Colonic mucosa (tissue), 4 donors: ENCODE data around the gene PAPSS2. TPM values are rescaled to one million over a fixed set of nuclear protein-coding genes. Genes with fewer than 3 reads are reported as not detected.
A peak's percentile ranks its signal among the peaks of the same experiment; 100 is the strongest.

ENCODE experiments used
- DNase-seq: peaks from one replicate; pipeline ENCODE4 v3.0.0-alpha.2; 2020
- H3K27ac ChIP-seq: fragments of 200-600 bp; one replicate; pipeline ENCODE4 v1.8.0; 2021
- H3K27me3 ChIP-seq: fragments of 200-600 bp; one replicate; pipeline ENCODE4 v1.8.0; 2021
- H3K36me3 ChIP-seq: fragments of 200-600 bp; one replicate; pipeline ENCODE4 v1.8.0; 2021
- H3K4me1 ChIP-seq: fragments of 200-600 bp; one replicate; pipeline ENCODE4 v1.8.0; 2021; ENCODE audit warnings: mild to moderate bottlenecking
- H3K4me3 ChIP-seq: fragments of 200-600 bp; one replicate; pipeline ENCODE4 v1.8.0; 2021
- H3K9ac ChIP-seq, 2 donors: one replicate each; pipeline ENCODE4 v1.7.0; 2013; ENCODE audit warnings: control low read depth in 2 of 2, low read depth in 2 of 2, low read length in 2 of 2
- H3K9me3 ChIP-seq: fragments of 200-600 bp; one replicate; pipeline ENCODE4 v1.8.0; 2021
- intact Hi-C: fragments of 100-400 bp; cut with DNase I; formaldehyde crosslinking; loops from one replicate; pipeline ENCODE4 v1.14.1; 2022
- total RNA-seq, 2 donors: library from RNA; stranded (reverse); fragmentation: NEBNext Ultra II Directional in 1 of 2; extraction: Animal tissue kit (Norgen Biotek cat#: 25700) in 1 of 2; gene quantifications; one replicate each; pipeline ENCODE4 v1.2.1, GENCODE V29; 2021
- TF ChIP-seq, protein P1 (sequence below): fragments of 200-600 bp; IDR thresholded peaks from one replicate; pipeline ENCODE4 v1.8.0; 2022; ENCODE audit warnings: antibody characterized with exemption, mild to moderate bottlenecking
- donor health status: healthy.
- donor health status: DM: no; HTN: no; CAD: no.
- donor health status: DM: no; HTN: no; CAD: no.

PAPSS2 gene
- total RNA-seq, 2 donors from 2014 or later: 279 to 310 TPM

- DNase-seq: no peak
- no peaks in the 10 kb centered on the region for H3K36me3 ChIP-seq
- H3K27me3 ChIP-seq: no peaks in the 10 kb centered on the region
- H3K27ac ChIP-seq: peak overlapping the region; percentile 86
- TF ChIP-seq, protein P1, sequence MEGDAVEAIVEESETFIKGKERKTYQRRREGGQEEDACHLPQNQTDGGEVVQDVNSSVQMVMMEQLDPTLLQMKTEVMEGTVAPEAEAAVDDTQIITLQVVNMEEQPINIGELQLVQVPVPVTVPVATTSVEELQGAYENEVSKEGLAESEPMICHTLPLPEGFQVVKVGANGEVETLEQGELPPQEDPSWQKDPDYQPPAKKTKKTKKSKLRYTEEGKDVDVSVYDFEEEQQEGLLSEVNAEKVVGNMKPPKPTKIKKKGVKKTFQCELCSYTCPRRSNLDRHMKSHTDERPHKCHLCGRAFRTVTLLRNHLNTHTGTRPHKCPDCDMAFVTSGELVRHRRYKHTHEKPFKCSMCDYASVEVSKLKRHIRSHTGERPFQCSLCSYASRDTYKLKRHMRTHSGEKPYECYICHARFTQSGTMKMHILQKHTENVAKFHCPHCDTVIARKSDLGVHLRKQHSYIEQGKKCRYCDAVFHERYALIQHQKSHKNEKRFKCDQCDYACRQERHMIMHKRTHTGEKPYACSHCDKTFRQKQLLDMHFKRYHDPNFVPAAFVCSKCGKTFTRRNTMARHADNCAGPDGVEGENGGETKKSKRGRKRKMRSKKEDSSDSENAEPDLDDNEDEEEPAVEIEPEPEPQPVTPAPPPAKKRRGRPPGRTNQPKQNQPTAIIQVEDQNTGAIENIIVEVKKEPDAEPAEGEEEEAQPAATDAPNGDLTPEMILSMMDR: no peak
- H3K4me3 ChIP-seq: peak overlapping the region; percentile 86
- H3K9me3 ChIP-seq: no peaks in the 10 kb centered on the region
- intact Hi-C loops: loop anchor here (5.0 to 10.0 kb wide), 2 partner anchors 113 to 124 kb away; no protein-coding TSS in a partner anchor
- peak overlapping the region; percentile 3 to 93 for H3K9ac ChIP-seq
- H3K4me1 ChIP-seq: no peaks in the 10 kb centered on the region
Observed at GRCh38 chr10:87658858-87659555, 671 bp upstream of the PAPSS2 start.

GRCh38 chr10:87660484-87661133 lies 931 bp downstream of the PAPSS2 start:
- Histone ChIP-seq H3K9ac (peak overlapping the region; percentile 90 to 93), H3K4me1 (no peaks in the 10 kb centered on the region), H3K4me3 (peak overlapping the region; percentile 86), H3K27me3 (no peaks in the 10 kb centered on the region), H3K36me3 (no peaks in the 10 kb centered on the region), H3K9me3 (no peaks in the 10 kb centered on the region), H3K27ac (peak overlapping the region; percentile 86)
- intact Hi-C loops: no loop called here
- TF ChIP-seq, protein P1: no peak
- peak; percentile 69 for DNase-seq

- TF ChIP-seq, protein P1: no peak
- intact Hi-C loops: no loop called here
- H3K9ac ChIP-seq: peak overlapping the region in 1 of 2 donors; percentile 7
- no peak for DNase-seq
- no peaks in the 10 kb centered on the region for H3K9me3 ChIP-seq
- H3K27ac ChIP-seq: no peak overlapping the region
- peak overlapping the region; percentile 86 for H3K4me3 ChIP-seq
- no peaks in the 10 kb centered on the region for H3K4me1 ChIP-seq
- H3K27me3 ChIP-seq: no peaks in the 10 kb centered on the region
- H3K36me3 ChIP-seq: no peaks in the 10 kb centered on the region
Observed at GRCh38 chr10:87661861-87662785, 2.4 kb downstream of the PAPSS2 start.

- Histone ChIP-seq H3K36me3 (no peaks in the 10 kb centered on the region), H3K27me3 (no peaks in the 10 kb centered on the region), H3K4me3 (no peak overlapping the region), H3K27ac (no peak overlapping the region), H3K9me3 (no peaks in the 10 kb centered on the region), H3K4me1 (no peaks in the 10 kb centered on the region), H3K9ac (no peak overlapping the region)
- DNase-seq: no peak
- intact Hi-C loops: no loop called here
- TF ChIP-seq, protein P1: no peak
Observed at GRCh38 chr10:87664276-87664701, 4.6 kb downstream of the PAPSS2 start.

GRCh38 chr10:87667493-87667892 lies 7.8 kb downstream of the PAPSS2 start:
- no peak for DNase-seq

More at GRCh38 chr10:87667493-87667892, 7.8 kb downstream of the PAPSS2 start:
- Histone ChIP-seq H3K9ac (no peak overlapping the region), H3K27ac (no peak overlapping the region), H3K4me1 (no peaks in the 10 kb centered on the region), H3K4me3 (no peak overlapping the region), H3K27me3 (no peaks in the 10 kb centered on the region), H3K36me3 (no peaks in the 10 kb centered on the region), H3K9me3 (no peaks in the 10 kb centered on the region)
- TF ChIP-seq, protein P1: no peak
- intact Hi-C loops: no loop called here
